HEK293T (cell line): Measurements from ENCODE around the gene ARHGEF28.

Source experiments
- FOXA1 ChIP-seq: fragments of 450-650 bp; IDR thresholded peaks from 2 replicates; pipeline ENCODE4 v1.6.1; 2016; ENCODE audit warnings: mild to moderate bottlenecking
- LEF1 ChIP-seq: fragments of 450-650 bp; IDR thresholded peaks from 2 replicates; pipeline ENCODE4 v1.6.1; 2017; ENCODE audit warnings: mild to moderate bottlenecking, borderline replicate concordance
- NFRKB ChIP-seq: fragments of 450-650 bp; IDR thresholded peaks from 2 replicates; pipeline ENCODE4 v1.6.1; 2016; ENCODE audit warnings: mild to moderate bottlenecking, moderate library complexity

GRCh38 chr5:73587923-73588322 is 38.1 kb upstream of the ARHGEF28 start:
- TF ChIP-seq LEF1 (no peak), FOXA1 (no peak), NFRKB (no peak)
